KMS-11 (cell line): ENCODE measurements around the gene RPL3.

Source experiments
- H2AFZ ChIP-seq: fragments of 200-600 bp; sonication (generic); 2 replicates; pipeline ENCODE4 v1.6.1; 2016; ENCODE audit warnings: antibody characterized with exemption, mixed run types, low read depth
- H3K27ac ChIP-seq: fragments of 200-600 bp; sonication (generic); 2 replicates; pipeline ENCODE4 v1.6.1; 2016; ENCODE audit warnings: mild to moderate bottlenecking, mixed run types
- H3K27me3 ChIP-seq: fragments of 200-600 bp; sonication (generic); 2 replicates; pipeline ENCODE4 v1.6.1; 2017; ENCODE audit warnings: mild to moderate bottlenecking, low read depth, mixed run types, moderate library complexity; ENCODE audit not compliant: insufficient read depth
- H3K36me3 ChIP-seq: fragments of 200-600 bp; sonication (generic); 2 replicates; pipeline ENCODE4 v1.6.1; 2017; ENCODE audit warnings: mild to moderate bottlenecking, mixed run types; ENCODE audit not compliant: insufficient read depth
- H3K4me1 ChIP-seq: fragments of 200-600 bp; sonication (generic); 2 replicates; pipeline ENCODE4 v1.6.1; 2016; ENCODE audit warnings: mild to moderate bottlenecking, low read depth, mixed run types; ENCODE audit not compliant: poor library complexity, severe bottlenecking
- H3K4me2 ChIP-seq: fragments of 200-600 bp; sonication (generic); 2 replicates; pipeline ENCODE4 v1.7.0; 2016; ENCODE audit warnings: mild to moderate bottlenecking, mixed run types
- H3K4me3 ChIP-seq: fragments of 200-600 bp; sonication (generic); IDR thresholded peaks from 2 replicates; pipeline ENCODE4 v1.6.1; 2017; ENCODE audit warnings: low read depth, low read length, mixed read lengths; ENCODE audit not compliant: insufficient read depth
- H3K79me2 ChIP-seq: fragments of 200-600 bp; sonication (generic); 2 replicates; pipeline ENCODE4 v1.6.1; 2016; ENCODE audit warnings: low read depth, mixed run types; ENCODE audit not compliant: insufficient read depth
- H3K9ac ChIP-seq: fragments of 200-600 bp; sonication (generic); 2 replicates; pipeline ENCODE4 v1.6.1; 2016; ENCODE audit warnings: mild to moderate bottlenecking, mixed run types
- H4K20me1 ChIP-seq: fragments of 200-600 bp; sonication (generic); 2 replicates; pipeline ENCODE4 v1.6.1; 2016; ENCODE audit warnings: mild to moderate bottlenecking, mixed run types; ENCODE audit not compliant: insufficient read depth
- CTCF ChIP-seq: fragments of 200-600 bp; sonication (generic); conservative IDR thresholded peaks from 2 replicates; pipeline ENCODE4 v1.6.1; 2017; ENCODE audit warnings: low read depth, mild to moderate bottlenecking, antibody characterized with exemption, low read length, moderate library complexity, mixed read lengths

The RPL3 gene

GRCh38 chr22:39315389-39315788 is 4.0 kb downstream of the RPL3 start:
- Histone ChIP-seq H3K36me3 (peaks cover 43% of the 10 kb centered on the region; the same call in 1 of the 2 replicates), H2AFZ (no peak overlapping the region), H3K4me2 (peak overlapping the region; percentile 76; the same call in 1 of the 2 replicates), H3K4me3 (no peak overlapping the region), H3K79me2 (peaks cover 48% of the 10 kb centered on the region), H3K4me1 (peaks cover 40% of the 10 kb centered on the region), H3K9ac (no peak overlapping the region), H3K27me3 (no peaks in the 10 kb centered on the region), H3K27ac (peak overlapping the region; percentile 93; the same call in 1 of the 2 replicates), H4K20me1 (peaks cover 62% of the 10 kb centered on the region)
- TF ChIP-seq CTCF, result no peak

GRCh38 chr22:39314251-39314971 is 5.0 kb downstream of the RPL3 start:
- no peak overlapping the region for H3K27ac ChIP-seq

GRCh38 chr22:39313258-39314001 is 6.0 kb downstream of the RPL3 start:
- no peak overlapping the region for H3K4me2 ChIP-seq
- no peak overlapping the region for H3K9ac ChIP-seq
- peaks cover 40% of the 10 kb centered on the region for H3K4me1 ChIP-seq
- H3K27me3 ChIP-seq, result no peaks in the 10 kb centered on the region
- TF ChIP-seq CTCF, result no peak
- peaks cover 38% of the 10 kb centered on the region for H3K79me2 ChIP-seq
- H4K20me1 ChIP-seq, result peaks cover 62% of the 10 kb centered on the region
- no peak overlapping the region for H3K27ac ChIP-seq
- no peak overlapping the region for H3K4me3 ChIP-seq
- no peak overlapping the region for H2AFZ ChIP-seq
- peaks cover 43% of the 10 kb centered on the region; the same call in 1 of the 2 replicates for H3K36me3 ChIP-seq

More at GRCh38 chr22:39314251-39314971, 5.0 kb downstream of the RPL3 start:
- peaks cover 40% of the 10 kb centered on the region for H3K4me1 ChIP-seq
- peaks cover 62% of the 10 kb centered on the region for H4K20me1 ChIP-seq
- no peak overlapping the region for H2AFZ ChIP-seq
- peaks cover 48% of the 10 kb centered on the region for H3K79me2 ChIP-seq
- no peak; the same call in 1 of the 2 replicates for TF ChIP-seq CTCF
- no peaks in the 10 kb centered on the region for H3K27me3 ChIP-seq
- H3K9ac ChIP-seq, result no peak overlapping the region
- H3K36me3 ChIP-seq, result peaks cover 43% of the 10 kb centered on the region; the same call in 1 of the 2 replicates
- no peak overlapping the region for H3K4me3 ChIP-seq
- H3K4me2 ChIP-seq, result no peak overlapping the region; the same call in 1 of the 2 replicates

- Histone ChIP-seq H3K36me3 (peaks cover 33% of the 10 kb centered on the region; the same call in 1 of the 2 replicates), H3K27ac (no peak overlapping the region; the same call in 1 of the 2 replicates)
Observed at GRCh38 chr22:39312410-39312809, 7.0 kb downstream of the RPL3 start.

More at GRCh38 chr22:39312410-39312809, 7.0 kb downstream of the RPL3 start:
- Histone ChIP-seq H3K4me3 (no peak overlapping the region), H3K4me2 (no peak overlapping the region), H3K9ac (no peak overlapping the region), H3K79me2 (peaks cover 28% of the 10 kb centered on the region), H4K20me1 (peaks cover 52% of the 10 kb centered on the region), H3K27me3 (no peaks in the 10 kb centered on the region), H3K4me1 (peaks cover 35% of the 10 kb centered on the region), H2AFZ (no peak overlapping the region)
- no peak for TF ChIP-seq CTCF
